SU-DHL-6 (cell line): ENCODE data around the gene FOXF1.

Source experiments
- CTCF ChIP-seq: fragments of 200-600 bp; sonication (generic); IDR thresholded peaks from one replicate; pipeline ENCODE4 v1.5.1; 2017; ENCODE audit warnings: antibody characterized with exemption, mild to moderate bottlenecking, low read length, moderate library complexity; ENCODE audit not compliant: insufficient read depth, poor library complexity, severe bottlenecking
- EZH2phosphoT487 ChIP-seq: fragments of 200-600 bp; sonication (generic), shearing (Covaris generic); conservative IDR thresholded peaks from 2 replicates; pipeline ENCODE4 v1.6.1; 2018; ENCODE audit warnings: mild to moderate bottlenecking, antibody characterized with exemption, low read length, moderate library complexity, mixed read lengths

- TF ChIP-seq CTCF: no peak
- no peak for TF ChIP-seq EZH2phosphoT487
Observed at GRCh38 chr16:86522634-86523033, 12.3 kb downstream of the FOXF1 start.
